HK-2 (cell line): ENCODE results near the gene HK3.
A peak's percentile ranks its signal among the peaks of the same experiment; 100 is the strongest.

Experiments used
- DNase-seq: peaks from one replicate; pipeline ENCODE4 v3.0.0-alpha.2; 2018; ENCODE audit not compliant: unreplicated experiment

The HK3 gene

DNA sequence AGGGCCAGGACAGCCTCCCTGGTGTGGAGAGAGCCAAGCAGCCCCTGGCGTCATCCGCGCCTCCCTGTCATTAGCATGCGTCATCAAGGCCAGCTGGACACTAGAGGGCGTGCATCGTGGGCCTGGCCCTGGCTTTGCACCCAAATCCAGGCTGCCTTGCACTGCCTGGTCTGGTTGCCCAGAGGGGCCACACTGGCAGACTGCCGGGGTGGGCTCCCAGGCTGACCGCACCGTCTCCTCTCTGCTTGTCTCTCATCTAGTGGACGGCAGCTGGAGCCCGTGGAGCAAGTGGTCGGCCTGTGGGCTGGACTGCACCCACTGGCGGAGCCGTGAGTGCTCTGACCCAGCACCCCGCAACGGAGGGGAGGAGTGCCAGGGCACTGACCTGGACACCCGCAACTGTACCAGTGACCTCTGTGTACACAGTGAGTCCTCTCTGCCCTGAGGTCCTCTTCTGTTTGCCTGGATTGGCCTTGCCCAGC, 29.0 kb downstream of the HK3 start:
- DNase-seq, result peak; percentile 30

- DNase-seq, result no peak
Observed at GRCh38 chr5:176869501-176870109, 29.5 kb downstream of the HK3 start.

- no peak for DNase-seq
Observed at GRCh38 chr5:176868731-176869130, 30.4 kb downstream of the HK3 start.

GRCh38 chr5:176868126-176868525, 31.0 kb downstream of the HK3 start:
- no peak for DNase-seq

DNA sequence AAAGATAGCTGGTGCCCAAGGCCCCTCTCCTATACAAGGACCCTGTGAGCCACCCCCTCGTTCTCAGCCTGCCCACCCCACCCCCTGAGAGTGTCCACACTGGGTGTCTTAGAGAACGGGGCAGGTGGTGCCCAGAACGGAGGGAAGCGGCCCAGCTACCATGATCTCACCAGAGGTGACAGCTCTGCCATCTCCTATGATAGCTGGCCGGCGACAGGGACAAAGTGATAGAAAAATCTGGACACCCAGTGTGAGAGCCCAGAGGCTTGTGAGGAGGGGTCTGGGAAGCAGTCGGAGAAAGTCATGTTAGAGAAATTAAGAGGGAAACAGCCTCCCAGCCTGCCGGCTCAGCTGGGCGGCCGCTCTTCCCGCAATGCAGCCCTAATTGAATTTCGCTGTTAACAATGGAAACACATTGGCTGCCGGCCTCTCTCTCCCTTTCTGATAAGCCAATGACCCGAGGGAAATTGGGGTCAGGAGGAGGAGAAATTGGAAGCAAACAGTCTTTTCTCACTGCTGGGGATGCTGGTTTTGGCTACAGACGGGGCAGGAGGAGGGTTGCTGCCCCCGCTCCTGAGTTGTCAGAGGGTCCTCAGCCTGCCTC, 32.3 kb downstream of the HK3 start:
- DNase-seq, result no peak

- no peak for DNase-seq
Observed at GRCh38 chr5:176865964-176866363, 33.2 kb downstream of the HK3 start.

DNA sequence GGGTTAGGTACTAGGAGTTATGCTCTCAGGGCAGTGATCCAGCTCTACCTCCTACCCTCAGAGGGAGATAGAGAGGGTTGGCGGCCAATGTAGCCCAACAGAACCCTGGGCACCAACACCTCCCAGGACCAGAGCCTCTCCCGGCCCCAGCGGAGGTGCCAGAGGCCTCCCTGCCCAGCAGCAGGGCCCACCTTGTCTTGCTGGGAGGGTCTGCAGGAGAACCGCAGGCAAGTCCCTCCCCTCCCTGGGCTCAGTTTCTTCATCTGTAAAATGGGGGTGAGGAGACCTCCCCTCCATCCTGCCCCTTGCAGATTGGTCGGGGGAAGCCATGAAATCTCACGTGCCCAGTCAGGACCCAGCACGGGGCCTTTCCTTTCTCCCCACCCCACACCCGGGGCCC, 34.4 kb downstream of the HK3 start:
- no peak for DNase-seq

- no peak for DNase-seq
Observed at GRCh38 chr5:176863765-176864098, 35.4 kb downstream of the HK3 start.

DNA sequence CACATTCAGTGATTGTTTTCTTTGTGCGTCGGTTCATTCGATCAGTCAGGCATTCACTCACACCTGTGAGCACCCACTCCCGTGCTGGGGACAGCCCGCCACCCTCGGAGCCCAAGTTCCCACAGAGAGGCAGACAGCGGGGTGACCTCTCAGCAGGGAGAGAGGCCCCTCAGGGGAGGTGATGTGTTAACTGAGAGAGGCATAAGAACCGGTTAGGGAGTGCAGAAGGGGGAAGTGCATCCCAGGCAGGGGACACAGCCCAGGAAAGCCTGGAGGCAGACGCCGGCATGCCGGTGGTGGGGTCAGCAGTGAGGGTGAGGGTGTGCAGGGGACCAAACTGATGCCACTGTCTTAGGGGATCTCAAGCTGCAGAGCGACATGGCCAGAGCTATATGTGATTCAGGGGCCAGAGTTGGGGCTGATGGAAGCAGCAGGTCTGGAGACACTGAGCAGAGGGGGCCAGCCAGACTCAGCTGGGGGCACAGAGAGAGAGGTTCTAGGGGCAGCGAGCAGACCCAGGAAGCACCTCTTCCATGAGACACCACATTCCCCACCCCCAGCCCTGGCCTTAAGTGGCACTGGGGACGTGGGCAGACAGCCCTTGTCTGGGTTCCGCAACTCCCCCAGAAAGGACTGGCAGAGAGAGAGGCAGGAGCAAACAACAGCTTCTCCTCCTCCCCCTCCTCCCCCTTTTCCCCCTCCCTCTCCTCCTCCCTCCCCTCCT, 35.9 kb downstream of the HK3 start:
- DNase-seq, result no peak

GRCh38 chr5:176862330-176862995, 36.7 kb downstream of the HK3 start:
- no peak for DNase-seq

GRCh38 chr5:176861276-176861675, 37.9 kb downstream of the HK3 start:
- DNase-seq, result no peak

DNA sequence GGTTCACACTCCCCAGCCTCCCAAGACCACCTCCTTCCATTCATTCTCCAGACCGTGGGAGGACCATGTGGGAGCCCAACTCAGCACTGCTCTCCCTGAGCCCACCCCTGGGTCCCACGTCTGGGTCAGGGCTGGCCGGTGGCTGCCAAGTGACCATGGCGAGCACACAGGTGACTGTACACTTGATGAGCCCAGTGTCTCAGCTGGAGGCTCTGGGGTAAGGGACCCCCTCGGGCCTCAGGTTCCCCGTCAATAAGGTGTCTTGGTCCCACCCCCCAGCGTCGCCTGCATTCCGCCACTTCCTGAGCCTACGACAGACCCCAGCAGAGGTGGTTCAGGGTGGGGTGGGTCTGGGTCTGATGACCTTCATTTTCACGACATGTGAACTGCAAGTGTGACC, 38.8 kb downstream of the HK3 start:
- no peak for DNase-seq

DNA sequence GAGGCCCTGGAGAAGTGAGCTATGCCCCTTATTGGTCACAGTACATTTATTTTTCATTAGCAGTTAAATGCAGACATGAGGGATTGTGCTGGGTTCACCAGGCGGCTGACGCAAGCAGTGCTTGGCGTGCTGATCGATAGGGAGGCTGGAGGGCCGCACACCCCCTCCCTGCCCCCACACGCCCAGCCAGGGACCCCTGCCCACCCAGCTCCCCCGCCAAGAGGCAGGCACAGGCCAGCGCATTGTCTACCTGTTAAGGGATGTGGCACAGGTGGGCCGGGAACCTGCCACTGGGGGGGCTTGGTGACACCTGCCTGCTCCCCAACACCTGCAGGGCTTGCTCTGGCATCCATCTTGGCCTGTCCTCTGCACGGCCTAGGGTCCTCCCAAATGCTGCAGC, 39.2 kb downstream of the HK3 start:
- no peak for DNase-seq

DNA sequence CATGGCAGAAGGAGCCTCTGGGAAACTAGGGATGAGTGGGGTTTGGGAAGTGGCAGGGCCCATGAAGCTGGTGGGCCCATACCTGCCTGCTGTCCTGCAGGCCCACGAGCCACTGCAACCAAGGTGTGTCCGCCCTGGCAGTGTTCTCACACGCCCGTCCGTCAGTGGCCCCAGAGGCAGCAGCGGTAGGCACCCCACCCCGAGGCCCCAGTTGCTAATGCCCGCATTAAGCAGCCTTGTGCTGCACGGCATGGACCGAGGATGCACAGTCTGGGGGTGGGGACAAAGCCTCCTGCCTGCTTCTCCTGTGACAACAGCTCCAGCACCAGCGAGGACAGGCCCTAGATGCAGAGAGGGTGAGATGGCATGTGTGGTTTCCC, 41.3 kb downstream of the HK3 start:
- no peak for DNase-seq

DNA sequence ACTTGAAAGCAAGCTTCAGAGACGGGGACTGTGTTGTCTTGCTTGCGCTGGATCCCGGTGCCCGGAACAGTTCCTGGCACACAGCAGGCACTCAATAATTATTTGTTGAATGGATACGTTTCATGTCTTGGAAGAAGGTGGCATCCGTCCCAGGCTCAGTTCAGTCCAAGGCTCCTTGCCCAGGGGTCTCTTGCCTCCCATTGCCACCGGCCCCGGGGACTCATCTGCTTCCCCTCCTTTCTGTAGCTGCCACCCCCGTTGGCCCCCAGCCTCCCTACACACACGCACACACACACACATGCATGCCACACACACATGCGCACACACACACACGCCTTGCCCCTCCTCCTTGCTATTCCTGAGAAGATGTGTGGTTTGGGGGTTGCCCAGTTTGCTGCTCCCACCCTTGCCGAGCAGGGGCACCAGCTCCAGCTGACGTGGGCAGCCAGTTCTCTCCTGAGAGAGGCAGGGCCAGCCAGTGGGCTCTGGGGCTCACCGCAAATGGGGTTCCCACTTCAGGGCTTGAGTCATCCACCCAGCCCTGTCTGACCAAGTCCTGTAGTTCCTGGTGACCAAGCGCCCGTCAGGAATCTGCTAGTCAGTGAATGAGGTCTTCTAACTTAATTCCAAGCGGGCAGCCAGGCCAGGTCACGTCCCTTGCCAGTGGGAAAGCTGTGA, 41.8 kb downstream of the HK3 start:
- DNase-seq, result no peak

DNA sequence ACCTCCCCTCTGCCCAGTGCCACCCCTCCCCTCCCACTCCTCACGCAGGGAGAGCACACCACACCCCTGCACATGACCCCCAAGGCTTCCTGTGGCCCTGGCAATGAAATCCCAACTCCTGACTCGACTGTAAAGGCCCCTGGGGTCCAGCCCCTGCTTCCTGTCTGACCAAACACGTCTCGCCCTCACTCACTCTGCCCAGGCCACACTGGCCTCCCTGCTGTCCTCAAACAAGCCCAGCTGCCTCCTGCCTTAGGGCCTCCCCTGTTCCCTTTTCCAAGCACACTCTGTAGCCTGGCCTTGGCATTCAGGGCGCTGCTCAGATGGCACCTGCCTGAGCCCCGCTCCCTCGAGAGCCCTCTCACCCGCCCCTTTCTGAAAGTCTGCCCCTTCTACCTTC, 42.4 kb downstream of the HK3 start:
- DNase-seq, result no peak

DNA sequence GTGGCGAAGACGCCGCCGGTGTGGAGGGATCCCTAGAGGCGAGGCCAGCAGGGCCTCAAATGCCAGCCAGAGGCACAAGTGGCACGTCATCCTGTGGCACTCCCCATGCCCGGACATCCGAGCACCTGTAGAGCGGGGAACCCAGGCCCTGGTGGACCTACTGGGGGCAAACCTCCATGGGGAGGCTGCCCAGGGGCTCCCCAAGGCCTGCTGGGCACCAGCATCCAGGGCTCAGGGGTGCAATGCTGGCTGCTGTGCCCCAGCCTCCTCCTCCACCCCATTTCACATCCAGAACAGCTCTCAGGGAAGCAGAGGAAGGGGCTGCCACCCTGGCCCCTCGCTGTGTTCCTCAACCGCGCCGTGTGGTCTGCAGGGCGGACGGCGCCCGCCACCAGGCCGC, 43.5 kb downstream of the HK3 start:
- no peak for DNase-seq

GRCh38 chr5:176854164-176854563, 45.0 kb downstream of the HK3 start:
- no peak for DNase-seq

GRCh38 chr5:176853151-176853778, 45.9 kb downstream of the HK3 start:
- DNase-seq, result no peak

DNA sequence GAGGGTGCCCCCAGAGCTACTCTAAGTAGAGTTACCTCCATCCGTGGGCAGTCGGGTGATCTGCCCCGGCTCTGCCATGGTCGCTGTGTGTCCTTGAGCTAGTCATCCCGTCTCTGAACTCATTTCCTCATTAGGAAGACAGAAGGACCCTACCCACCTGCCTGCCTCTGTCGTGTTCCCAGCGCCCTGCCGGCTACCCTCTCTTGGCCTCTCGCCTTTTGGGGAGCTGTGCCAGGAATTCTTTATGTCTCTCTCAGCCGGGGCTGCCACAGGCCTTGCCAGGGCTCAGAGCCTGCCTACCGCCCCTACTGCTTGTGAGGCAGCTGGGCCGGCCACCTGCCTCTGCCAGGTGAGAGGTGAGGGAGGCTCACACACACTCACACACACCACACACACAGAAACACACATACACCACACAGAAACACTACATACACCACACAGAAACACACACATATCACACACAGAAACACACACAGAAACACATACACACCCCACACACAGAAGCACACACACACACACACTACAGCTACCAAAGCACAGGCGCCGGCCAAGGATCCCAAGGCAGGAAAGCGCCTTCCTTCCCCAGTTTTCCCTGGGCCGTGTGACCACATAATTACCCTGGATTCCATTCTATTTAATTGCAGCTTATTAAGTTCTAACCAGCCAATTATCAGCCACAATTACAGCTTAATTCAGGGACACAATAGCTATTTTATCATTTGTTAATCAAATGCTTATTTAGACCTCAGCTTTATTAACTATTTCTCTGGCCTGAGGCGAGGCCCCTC, 47.1 kb downstream of the HK3 start:
- no peak for DNase-seq

- no peak for DNase-seq
Observed at GRCh38 chr5:176851380-176851779, 47.8 kb downstream of the HK3 start.
